ENCODE data around the gene TMUB2.

The TMUB2 gene

GRCh38 chr17:44219616-44220212 lies 32.9 kb downstream of the TMUB2 start, which contains the start of gene UBTF:
Gene UBTF (minus strand): TSS chr17:44219675. CDS start chr17:44218229, 1,446 bp downstream.
- TF ChIP-seq CTCF (conservative IDR thresholded peaks at IDR 0.05; ENCODE audit: low read depth, low read length): peak; percentile 1
- DNase-seq (ENCODE audit: low read depth): peak; percentile 74

GRCh38 chr17:44220213-44221083 lies 33.7 kb downstream of the TMUB2 start:
- no peak for TF ChIP-seq CTCF (conservative IDR thresholded peaks at IDR 0.05; ENCODE audit: low read depth, low read length)
- H3K4me3 ChIP-seq (ENCODE audit: low read depth, low read length): peak overlapping the region; percentile 90
- DNase-seq (ENCODE audit: low read depth): peak; percentile 71

More at GRCh38 chr17:44219616-44220212, 32.9 kb downstream of the TMUB2 start, which contains the start of gene UBTF:
- peak within 1 kb of the TSS; percentile 90 for H3K4me3 ChIP-seq (ENCODE audit: low read depth, low read length)

GRCh38 chr17:44221084-44221861 lies 34.5 kb downstream of the TMUB2 start:
- no peak for TF ChIP-seq CTCF (conservative IDR thresholded peaks at IDR 0.05; ENCODE audit: low read depth, low read length)
- peak overlapping the region; percentile 90 for H3K4me3 ChIP-seq (ENCODE audit: low read depth, low read length)
- peak; percentile 90 for DNase-seq (ENCODE audit: low read depth)

- H3K4me3 ChIP-seq (ENCODE audit: low read depth, low read length): peak overlapping the region; percentile 90
- no peak for TF ChIP-seq CTCF (conservative IDR thresholded peaks at IDR 0.05; ENCODE audit: low read depth, low read length)
- DNase-seq (ENCODE audit: low read depth): no peak
Measured at GRCh38 chr17:44221862-44222111, 35.0 kb downstream of the TMUB2 start.

- peak overlapping the region; percentile 90 for H3K4me3 ChIP-seq (ENCODE audit: low read depth, low read length)
- no peak for TF ChIP-seq CTCF (conservative IDR thresholded peaks at IDR 0.05; ENCODE audit: low read depth, low read length)
- DNase-seq (ENCODE audit: low read depth): peak; percentile 73
Measured at GRCh38 chr17:44222112-44222869, 35.5 kb downstream of the TMUB2 start.

- no peak overlapping the region for H3K4me3 ChIP-seq (ENCODE audit: low read depth, low read length)
- no peak for TF ChIP-seq CTCF (conservative IDR thresholded peaks at IDR 0.05; ENCODE audit: low read depth, low read length)
- no peak for DNase-seq (ENCODE audit: low read depth)
Measured at GRCh38 chr17:44223541-44224071, 36.8 kb downstream of the TMUB2 start.
